SK-N-SH treated with all-trans-retinoic acid at 6 μM for 48 hours (cell line): Measurements from ENCODE around the gene ALDH3B2.
"Not testable (repeated sequence)": the region's sequence is repeated elsewhere in the genome, so short reads cannot be mapped to it uniquely, and the experiment has no call there.

ENCODE experiments used
- ATAC-seq: fragments of 200-7000 bp; cut with Tn5 transposase; 3 replicates; pipeline ENCODE4 v1.9.1; 2020; ENCODE audit warnings: mild to moderate bottlenecking, moderate library complexity
- ARNTL ChIP-seq: fragments of 450-650 bp; formaldehyde crosslinking; IDR thresholded peaks from 2 replicates; pipeline ENCODE4 v1.5.0; 2020; ENCODE audit warnings: low read depth, mild to moderate bottlenecking, moderate library complexity, borderline replicate concordance
- BACH2 ChIP-seq: fragments of 250-450 bp; sonication (Bioruptor Pico); IDR thresholded peaks from 2 replicates; pipeline ENCODE4 v1.9.0; 2021; ENCODE audit warnings: mild to moderate bottlenecking, borderline replicate concordance
- CREB5 ChIP-seq: fragments of 250-450 bp; sonication (Bioruptor Pico); IDR thresholded peaks from 2 replicates; pipeline ENCODE4 v1.5.1; 2020; ENCODE audit warnings: low read depth, mild to moderate bottlenecking, moderate library complexity
- CSDC2 ChIP-seq: fragments of 250-450 bp; sonication (Bioruptor Pico); IDR thresholded peaks from 2 replicates; pipeline ENCODE4 v1.5.0; 2020; ENCODE audit warnings: mild to moderate bottlenecking, moderate library complexity
- CSRNP3 ChIP-seq: fragments of 250-450 bp; sonication (Bioruptor Pico); IDR thresholded peaks from 2 replicates; pipeline ENCODE4 v1.5.1; 2021; ENCODE audit warnings: mild to moderate bottlenecking, moderate library complexity
- ESRRG ChIP-seq: fragments of 250-450 bp; sonication (Bioruptor Pico); IDR thresholded peaks from 2 replicates; pipeline ENCODE4 v1.6.1; 2021; ENCODE audit warnings: mild to moderate bottlenecking
- GLIS3 ChIP-seq: fragments of 250-450 bp; sonication (Bioruptor Pico); IDR thresholded peaks from 2 replicates; pipeline ENCODE4 v1.5.0; 2020; ENCODE audit warnings: mild to moderate bottlenecking, moderate library complexity
- ISL1 ChIP-seq: fragments of 250-450 bp; sonication (Bioruptor Pico); IDR thresholded peaks from 2 replicates; pipeline ENCODE4 v2.1.2; 2022; ENCODE audit warnings: mild to moderate bottlenecking, moderate library complexity
- OSR1 ChIP-seq: fragments of 250-450 bp; sonication (Bioruptor Pico); IDR thresholded peaks from 2 replicates; pipeline ENCODE4 v1.8.0; 2022; ENCODE audit warnings: moderate library complexity, mild to moderate bottlenecking, inconsistent platforms
- PATZ1 ChIP-seq: fragments of 250-450 bp; sonication (Bioruptor Pico); IDR thresholded peaks from 2 replicates; pipeline ENCODE4 v1.8.0; 2020; ENCODE audit warnings: mild to moderate bottlenecking, moderate library complexity, borderline replicate concordance
- POU6F1 ChIP-seq: fragments of 250-450 bp; sonication (Bioruptor Pico); IDR thresholded peaks from 2 replicates; pipeline ENCODE4 v1.8.0; 2021; ENCODE audit warnings: low read depth, mild to moderate bottlenecking, moderate library complexity, borderline replicate concordance
- PPARA ChIP-seq: fragments of 250-450 bp; sonication (Bioruptor Pico); IDR thresholded peaks from 2 replicates; pipeline ENCODE4 v1.5.0; 2020; ENCODE audit warnings: mild to moderate bottlenecking, borderline replicate concordance
- RARB ChIP-seq: fragments of 250-450 bp; sonication (Bioruptor Pico); IDR thresholded peaks from 2 replicates; pipeline ENCODE4 v1.8.0; 2021; ENCODE audit warnings: mild to moderate bottlenecking, moderate library complexity
- TOX ChIP-seq: fragments of 250-450 bp; sonication (Bioruptor Pico); IDR thresholded peaks from 2 replicates; pipeline ENCODE4 v1.8.0; 2021; ENCODE audit warnings: mild to moderate bottlenecking, moderate library complexity, borderline replicate concordance
- TSHZ2 ChIP-seq: fragments of 250-450 bp; sonication (Bioruptor Pico); IDR thresholded peaks from 2 replicates; pipeline ENCODE4 v1.5.0; 2020; ENCODE audit warnings: mild to moderate bottlenecking, moderate library complexity
- ZC3H10 ChIP-seq: fragments of 250-450 bp; sonication (Bioruptor Pico); IDR thresholded peaks from 2 replicates; pipeline ENCODE4 v1.5.1; 2021; ENCODE audit warnings: mild to moderate bottlenecking, moderate library complexity
- ZFP3 ChIP-seq: fragments of 250-450 bp; sonication (Bioruptor Pico); IDR thresholded peaks from 2 replicates; pipeline ENCODE4 v1.5.0; 2020; ENCODE audit warnings: mild to moderate bottlenecking, moderate library complexity
- ZFP30 ChIP-seq: fragments of 450-650 bp; formaldehyde crosslinking; IDR thresholded peaks from 2 replicates; pipeline ENCODE4 v1.5.0; 2022; ENCODE audit warnings: mild to moderate bottlenecking, moderate library complexity
- ZNF565 ChIP-seq: fragments of 450-650 bp; formaldehyde crosslinking; conservative IDR thresholded peaks from 2 replicates; pipeline ENCODE4 v1.5.0; 2020; ENCODE audit warnings: low read depth, mild to moderate bottlenecking, moderate library complexity
- ZNF8 ChIP-seq: fragments of 450-650 bp; formaldehyde crosslinking; IDR thresholded peaks from 2 replicates; pipeline ENCODE4 v1.5.0; 2020; ENCODE audit warnings: mild to moderate bottlenecking, moderate library complexity

Gene ALDH3B2

GRCh38 chr11:67674442-67674871, at the start of gene ALDH3B2:
Gene ALDH3B2, minus strand, starts transcription at chr11:67674623. Its CDS starts 7,688 bp downstream, at chr11:67666935.
- no peak for TF ChIP-seq ZNF8 (CRISPR knock-in tag)
- no peak for TF ChIP-seq CSDC2 (CRISPR knock-in tag)
- TF ChIP-seq BACH2, result no peak
- no peak for TF ChIP-seq ZFP30 (CRISPR knock-in tag)
- no peak for TF ChIP-seq ZFP3
- TF ChIP-seq ARNTL, result no peak
- no peak for TF ChIP-seq ESRRG
- no peak for TF ChIP-seq TSHZ2 (CRISPR knock-in tag)
- no peak for TF ChIP-seq TOX (CRISPR knock-in tag)
- TF ChIP-seq ZC3H10 (CRISPR knock-in tag), result no peak
- TF ChIP-seq CSRNP3, result no peak
- no peak for TF ChIP-seq OSR1 (CRISPR knock-in tag)
- no peak for TF ChIP-seq ISL1 (CRISPR knock-in tag)
- no peak for TF ChIP-seq CREB5 (CRISPR knock-in tag)
- no peak for TF ChIP-seq RARB
- TF ChIP-seq PATZ1 (CRISPR knock-in tag), result no peak
- no peak for TF ChIP-seq ZNF565
- TF ChIP-seq PPARA (CRISPR knock-in tag), result no peak
- TF ChIP-seq POU6F1, result no peak
- no peak for TF ChIP-seq GLIS3
- ATAC-seq, result no peak

GRCh38 chr11:67723036-67723435, 48.6 kb upstream of the ALDH3B2 start:
- ATAC-seq, result not testable (repeated sequence)

- not testable (repeated sequence) for ATAC-seq
Observed at GRCh38 chr11:67716226-67716625, 41.8 kb upstream of the ALDH3B2 start.

GRCh38 chr11:67715801-67716200, 41.4 kb upstream of the ALDH3B2 start:
- ATAC-seq, result not testable (repeated sequence)

GRCh38 chr11:67713892-67714509, 39.6 kb upstream of the ALDH3B2 start:
- not testable (repeated sequence) for ATAC-seq

- ATAC-seq, result not testable (repeated sequence)
Observed at GRCh38 chr11:67711676-67712075, 37.3 kb upstream of the ALDH3B2 start.

- ATAC-seq, result not testable (repeated sequence)
Observed at GRCh38 chr11:67711212-67711611, 36.8 kb upstream of the ALDH3B2 start.

- ATAC-seq, result not testable (repeated sequence)
Observed at GRCh38 chr11:67709806-67710205, 35.4 kb upstream of the ALDH3B2 start.
